GM21526 (cell line): ENCODE data around the gene ZPBP.

Experiments
- ATAC-seq: cut with Tn5 transposase; IDR thresholded peaks from one replicate; pipeline ENCODE4 v1.9.1; 2021; ENCODE audit warnings: moderate library complexity; ENCODE audit not compliant: unreplicated experiment, low FRiP score

Gene ZPBP

GRCh38 chr7:50092579-50093491 lies at the start of gene ZPBP:
Gene ZPBP (minus strand): TSS chr7:50093246. CDS start chr7:50093194, 52 bp downstream.
- peak; percentile 85 for ATAC-seq

- ATAC-seq: peak; percentile 40
These were observed 49.5 kb upstream of the ZPBP start for GRCh38 chr7:50142425-50143017.

DNA sequence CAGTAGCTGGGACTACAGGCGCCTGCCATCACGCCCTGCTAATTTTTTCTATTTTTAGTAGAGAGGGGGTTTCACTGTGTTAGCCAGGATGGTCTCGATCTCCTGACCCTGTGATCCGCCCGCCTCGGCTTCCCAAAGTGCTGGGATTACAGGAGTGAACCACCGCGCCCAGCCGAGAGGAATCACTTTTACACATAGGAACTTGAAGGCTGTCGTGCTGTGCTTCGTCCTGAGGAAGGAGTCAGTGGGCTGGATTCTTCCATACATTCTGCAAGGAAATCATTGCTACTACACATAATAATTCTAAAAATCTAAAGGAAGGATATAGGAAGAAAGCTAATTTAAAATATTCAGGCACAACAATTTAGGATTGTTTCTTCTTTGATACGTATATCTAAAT lies 48.8 kb upstream of the ZPBP start:
- no peak for ATAC-seq

DNA sequence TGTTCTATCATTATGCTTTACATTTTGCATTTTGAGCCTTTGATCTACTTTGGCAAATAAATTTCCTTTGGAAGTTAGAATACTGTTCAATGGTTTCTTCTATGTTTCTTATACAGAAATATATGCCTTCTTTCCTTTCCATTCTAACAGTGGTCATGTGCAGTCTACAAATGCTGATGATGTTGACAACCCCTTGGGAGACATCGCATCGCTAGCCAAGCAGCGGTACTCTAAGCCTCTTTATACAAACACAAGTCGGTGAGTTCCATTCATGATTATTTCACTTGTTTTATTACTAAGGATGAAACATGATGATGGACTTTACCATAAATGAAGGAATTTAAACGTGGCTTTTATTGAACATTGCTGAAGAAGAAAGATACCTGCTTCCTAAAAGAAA lies 48.1 kb upstream of the ZPBP start:
- ATAC-seq: no peak

DNA sequence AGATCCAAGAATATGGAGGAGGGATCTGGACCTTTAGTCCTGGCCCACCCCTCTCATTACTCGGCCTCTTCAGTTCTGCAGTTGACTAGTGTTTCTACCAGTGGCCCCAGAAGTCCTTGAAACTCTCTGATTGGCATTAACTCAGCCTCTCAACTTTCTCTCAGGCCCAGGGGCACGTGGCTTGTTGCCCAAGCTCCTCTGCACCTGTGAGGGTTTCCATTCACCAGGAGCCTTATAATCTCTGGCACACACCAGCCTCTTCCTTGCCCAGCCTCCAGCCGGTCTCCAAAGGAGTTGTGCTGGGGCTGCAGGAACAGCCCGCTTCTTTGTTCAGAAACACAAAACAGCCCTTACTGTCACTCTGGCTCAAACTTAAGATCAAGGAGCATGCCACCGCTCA lies 47.6 kb upstream of the ZPBP start:
- ATAC-seq: no peak

DNA sequence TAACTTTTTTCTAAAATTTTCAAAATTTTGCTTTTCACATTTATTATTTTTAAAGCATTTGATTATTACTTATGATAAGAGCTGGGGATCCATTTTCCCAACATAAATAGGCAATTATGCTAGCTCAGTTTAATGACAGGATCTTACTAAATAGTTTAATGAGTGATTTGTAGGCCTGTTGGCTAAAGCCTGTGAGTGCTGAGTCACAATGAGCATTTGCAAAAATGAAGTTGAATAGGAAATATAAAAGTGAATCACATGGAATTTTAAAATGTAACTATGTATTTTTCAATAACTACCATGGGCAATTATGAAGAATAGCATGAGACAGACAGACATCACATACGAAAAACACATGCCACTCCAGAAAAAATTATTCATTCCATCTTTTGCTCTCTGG lies 45.1 kb upstream of the ZPBP start:
- no peak for ATAC-seq

DNA sequence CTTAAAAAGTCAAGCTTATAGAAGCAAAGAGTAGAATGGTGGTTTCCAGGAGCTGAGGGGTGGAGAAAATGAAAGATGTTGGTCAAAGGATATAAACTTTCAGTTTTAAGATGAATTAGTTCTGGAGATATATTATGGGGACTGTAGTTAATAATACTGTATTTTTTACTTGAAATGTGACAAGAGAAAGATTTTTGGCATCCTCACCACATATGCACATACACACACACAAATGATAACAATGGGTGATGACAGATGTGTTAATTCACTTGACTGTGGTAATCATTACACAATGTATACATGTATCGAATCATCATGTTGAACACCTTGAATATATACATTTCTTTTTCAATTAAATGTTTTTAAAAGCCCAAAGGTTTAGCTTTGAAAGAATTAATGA lies 32.7 kb upstream of the ZPBP start:
- ATAC-seq: no peak

DNA sequence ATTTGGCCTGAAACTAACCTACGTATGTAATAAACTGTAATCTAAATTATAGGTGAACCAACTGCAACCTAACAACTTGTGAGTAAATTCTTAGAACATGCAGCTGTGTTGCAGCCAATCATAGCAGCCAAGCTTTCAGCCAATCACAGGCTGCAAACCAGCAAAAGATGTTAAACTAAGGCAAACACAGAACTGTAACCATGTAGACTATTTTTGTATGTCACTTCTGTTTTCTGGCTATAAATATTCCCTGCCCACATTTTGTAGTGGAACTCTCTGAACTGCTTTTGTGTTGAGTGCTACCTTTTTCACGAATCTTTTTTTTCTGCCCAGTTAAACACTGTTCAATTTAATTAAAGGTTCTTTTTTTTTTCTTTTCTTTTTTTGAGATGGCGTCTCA lies 28.2 kb upstream of the ZPBP start:
- ATAC-seq: peak; percentile 95

DNA sequence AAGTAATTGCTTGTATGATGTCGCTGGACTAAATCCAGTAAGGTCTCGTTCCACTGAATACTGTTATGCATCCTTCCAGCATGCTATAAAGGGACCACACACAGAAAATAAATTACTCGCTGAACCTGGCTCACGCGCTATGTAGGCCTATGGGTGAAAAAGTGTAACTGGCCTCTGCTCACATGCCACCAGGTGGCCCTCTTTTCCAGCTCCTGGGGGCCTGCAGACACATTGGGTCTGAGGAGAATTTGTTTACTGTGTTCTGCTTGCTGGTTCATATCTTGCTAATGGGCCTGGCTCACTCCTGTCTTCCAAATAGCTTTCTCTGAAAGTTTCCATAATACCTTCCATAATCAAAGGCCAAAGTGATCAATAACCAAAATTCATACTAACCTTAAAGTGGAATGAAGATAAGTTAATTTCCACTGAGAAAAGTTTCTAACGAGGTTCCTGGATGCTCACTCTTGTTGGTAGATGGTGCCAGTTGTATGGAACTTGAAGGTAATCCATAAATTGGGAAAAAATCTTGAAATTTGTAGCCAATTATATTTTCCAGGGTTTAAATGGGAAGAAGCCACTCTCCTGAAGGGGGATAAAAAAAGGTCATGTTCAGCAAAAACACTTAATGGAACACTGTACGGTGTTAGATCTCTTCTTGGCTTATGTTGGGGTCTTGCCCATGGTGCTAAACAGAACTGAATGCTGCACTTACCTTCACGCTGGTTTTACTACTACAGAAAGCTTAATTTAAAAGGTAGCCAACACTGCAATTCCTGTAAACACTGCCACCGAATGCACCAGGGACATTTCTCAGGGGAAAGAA lies 27.0 kb upstream of the ZPBP start:
- ATAC-seq: peak; percentile 81

DNA sequence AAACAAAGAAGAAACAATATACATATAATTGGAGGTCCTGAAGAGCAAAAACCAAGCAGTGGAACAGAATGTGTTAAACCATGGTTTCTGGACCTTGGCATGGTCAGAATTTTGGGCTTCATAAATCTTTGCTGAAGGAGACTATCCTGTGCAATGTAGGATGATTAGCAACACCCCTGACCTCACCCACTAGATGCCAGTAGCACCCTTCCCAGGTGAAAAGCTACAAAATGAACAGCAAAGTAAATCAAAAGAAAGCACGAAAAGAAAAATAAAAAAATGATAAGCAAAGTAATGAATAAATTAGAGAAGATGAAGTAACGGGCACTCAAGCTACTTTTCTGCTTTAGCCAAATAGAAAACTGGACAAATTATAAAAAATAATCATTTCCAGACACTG lies 19.2 kb upstream of the ZPBP start:
- ATAC-seq: no peak

DNA sequence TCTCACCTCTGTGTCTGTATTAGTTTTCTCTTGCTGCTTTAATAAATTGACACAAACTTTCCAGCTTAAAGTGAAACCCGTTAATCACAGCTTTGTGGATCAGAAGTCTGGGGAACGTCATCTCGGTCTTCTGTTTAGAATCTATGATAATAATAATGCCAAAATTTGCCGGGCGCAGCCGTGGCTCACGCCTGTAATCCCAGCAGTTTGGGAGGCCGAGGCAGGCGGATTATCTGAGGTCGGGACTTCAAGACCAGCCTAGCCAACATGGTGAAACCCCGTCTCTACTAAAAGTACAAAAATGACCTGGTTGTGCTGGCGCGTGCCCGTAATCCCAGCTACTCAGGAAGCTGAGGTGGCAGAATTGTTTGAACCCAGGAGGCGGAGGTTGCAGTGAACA lies 8.8 kb upstream of the ZPBP start:
- ATAC-seq: no peak

DNA sequence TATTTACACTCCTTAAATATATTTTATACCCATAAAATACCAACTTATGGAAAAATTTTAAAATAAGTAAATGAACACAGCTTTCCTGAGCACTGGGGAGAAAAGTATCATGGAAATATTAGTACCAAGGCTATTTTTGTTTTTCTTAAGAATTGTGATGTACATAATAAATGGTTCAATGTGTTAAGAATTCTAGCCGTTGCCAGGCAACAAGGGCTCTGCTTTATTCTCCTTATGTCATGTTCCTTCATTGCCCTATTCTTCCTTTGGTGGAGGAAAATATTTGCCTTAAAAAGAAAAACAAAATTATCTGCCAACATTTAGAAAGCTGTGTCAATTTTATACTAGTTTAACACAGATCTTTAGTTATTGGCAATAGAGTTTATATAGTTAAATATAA lies 2.6 kb upstream of the ZPBP start:
- ATAC-seq: no peak

- no peak for ATAC-seq
These were observed 4.5 kb downstream of the ZPBP start for GRCh38 chr7:50088463-50089129.

- no peak for ATAC-seq
These were observed 7.7 kb downstream of the ZPBP start for GRCh38 chr7:50085344-50085743.

GRCh38 chr7:50073093-50073492 lies 20.0 kb downstream of the ZPBP start:
- no peak for ATAC-seq

DNA sequence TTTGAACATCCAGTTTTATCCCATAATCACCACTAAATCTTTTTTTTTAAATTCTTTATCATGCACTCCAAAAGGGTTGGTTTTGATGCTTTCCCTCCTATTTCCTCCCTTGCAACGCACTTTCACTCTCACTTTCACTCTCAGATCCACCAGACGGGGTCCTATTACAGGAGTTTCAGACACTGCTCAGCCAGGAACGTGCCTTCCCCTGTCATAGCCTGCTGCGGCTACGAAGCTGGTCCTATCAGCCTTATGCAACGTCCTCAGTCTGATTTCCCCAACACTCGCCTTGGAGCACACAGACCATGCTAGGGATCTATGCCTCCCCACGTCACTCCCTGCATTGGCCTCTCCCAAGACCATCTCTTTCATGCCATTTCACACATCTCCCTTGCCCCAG lies 23.4 kb downstream of the ZPBP start:
- peak; percentile 93 for ATAC-seq

DNA sequence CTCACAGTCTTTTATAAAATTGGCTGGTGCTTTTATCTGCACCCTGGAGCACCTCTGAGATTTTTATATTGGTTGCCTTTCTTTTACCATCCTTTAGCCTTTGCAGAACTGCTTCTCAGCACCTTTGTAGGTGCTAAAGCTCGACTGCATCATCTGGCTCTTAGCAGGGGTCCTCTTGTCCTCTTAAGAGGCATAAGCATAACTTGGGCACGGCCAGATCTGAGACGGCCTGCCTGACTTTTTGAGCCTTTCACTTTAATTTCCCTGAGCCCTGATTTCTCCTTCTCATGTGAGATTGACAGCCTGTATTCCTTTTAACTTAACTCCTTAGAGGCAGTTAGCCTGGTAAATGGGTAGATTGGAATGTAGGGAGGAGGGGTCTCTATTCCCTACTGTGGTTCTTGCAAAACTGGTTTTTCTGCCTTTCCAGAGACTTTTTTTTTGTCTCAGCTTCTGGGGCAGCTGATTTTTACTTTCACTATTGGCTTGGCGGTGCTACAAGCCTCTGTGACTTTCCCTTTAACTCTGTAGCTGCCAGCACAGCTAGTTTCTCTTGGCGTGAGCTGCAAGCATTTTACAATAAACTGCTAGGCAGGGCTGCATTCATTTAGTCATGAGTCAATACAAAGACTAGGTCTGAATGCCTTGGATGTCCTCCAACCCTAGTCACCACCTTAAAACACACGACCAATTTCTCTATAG lies 24.0 kb downstream of the ZPBP start:
- ATAC-seq: peak; percentile 54

GRCh38 chr7:50068026-50068425 lies 25.0 kb downstream of the ZPBP start:
- ATAC-seq: no peak

- ATAC-seq: no peak
These were observed 30.1 kb downstream of the ZPBP start for GRCh38 chr7:50062951-50063350.

DNA sequence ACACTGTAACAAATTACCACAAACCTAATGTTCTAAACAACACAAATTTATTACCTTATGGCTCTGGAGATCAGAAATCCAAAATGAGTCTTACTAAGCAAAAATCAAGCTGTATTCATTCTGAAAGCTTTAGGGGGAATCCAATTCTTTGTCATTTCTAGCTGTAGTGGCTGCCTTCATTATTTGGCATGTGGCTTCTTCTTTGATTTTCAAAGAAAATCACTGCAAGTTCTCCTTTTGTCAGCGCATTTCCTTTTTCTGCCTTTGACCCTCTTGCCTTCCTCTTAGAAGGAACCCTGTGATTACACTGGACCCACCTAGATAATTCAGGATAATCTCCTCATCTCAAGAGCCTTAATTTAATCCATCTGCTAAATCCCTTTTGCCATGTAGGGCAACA lies 36.9 kb downstream of the ZPBP start:
- ATAC-seq: no peak
